Endothelial cell of umbilical vein (primary cell): ENCODE results near the gene ARHGAP22. TPM values are rescaled to one million over a fixed set of nuclear protein-coding genes. Genes with fewer than 3 reads are reported as not detected.

Experiments
- BruUV-seq: library from RNA; stranded (reverse); fragments of 400-500 nt; replicated peaks from 2 replicates; lab custom pipeline; 2021; lab: Mats Ljungman, UMichigan
- CTCF ChIA-PET: fragments of 300-600, 350-600 bp; sonication (Branson Sonifier 250); formaldehyde crosslinking; loops from one replicate; lab custom pipeline; 2021; ENCODE audit warnings: antibody characterized with exemption, inconsistent platforms; lab: Charles Lee
- POLR2A ChIA-PET: fragments of 300-600, 350-600 bp; sonication (Branson Sonifier 250); formaldehyde crosslinking; loops from one replicate; lab custom pipeline; 2021; ENCODE audit warnings: antibody characterized with exemption, inconsistent platforms; lab: Charles Lee
- DNase-seq: peaks from one replicate; pipeline ENCODE4 v3.0.0-alpha.2; 2011; ENCODE audit warnings: low read depth, low spot score
- FAIRE-seq: peaks from 2 replicates; lab custom pipeline; 2011; peaks lifted over from hg19 to GRCh38; lab: Jason Lieb, UNC
- H2AFZ ChIP-seq: 2 replicates; pipeline ENCODE4 v1.6.0; 2012; ENCODE audit warnings: low read depth, low read length, control low read depth, inconsistent platforms
- H3K27ac ChIP-seq: 2 replicates; pipeline ENCODE4 v1.5.1; 2011; ENCODE audit warnings: low read depth, mild to moderate bottlenecking, control low read depth, low read length, moderate library complexity; ENCODE audit not compliant: insufficient read depth
- H3K27me3 ChIP-seq, 2 experiments: 2 replicates each; pipeline versions ENCODE4 v1.6.0 to v1.6.1; 2011; ENCODE audit warnings: low read length in 2 of 2, mixed read lengths in 1 of 2; ENCODE audit not compliant: control insufficient read depth in 2 of 2, insufficient read depth in 2 of 2
- H3K36me3 ChIP-seq, 2 experiments: 2 replicates in 1 of 2; 3 replicates in 1 of 2; pipeline ENCODE4 v1.5.1; 2011; ENCODE audit warnings: low read length in 2 of 2, mild to moderate bottlenecking in 1 of 2, moderate library complexity in 1 of 2; ENCODE audit not compliant: control insufficient read depth in 2 of 2, insufficient read depth in 2 of 2; ENCODE audit errors: extremely low read depth in 1 of 2
- H3K4me1 ChIP-seq: 3 replicates; pipeline ENCODE4 v1.5.1; 2011; ENCODE audit warnings: mild to moderate bottlenecking, low read length; ENCODE audit not compliant: control insufficient read depth, insufficient read depth; ENCODE audit errors: extremely low read depth
- H3K4me2 ChIP-seq: 2 replicates; pipeline ENCODE4 v1.6.1; 2011; ENCODE audit warnings: low read length, control low read depth, mixed read lengths; ENCODE audit not compliant: insufficient read depth
- H3K4me3 ChIP-seq, 3 experiments: fragments of 200-600 bp in 1 of 3; sonication (generic), shearing (Covaris generic) in 1 of 3; replicated peaks in 1 of 3; 2 replicates each; pipeline ENCODE4 v1.5.1; 2011 to 2016; ENCODE audit warnings: control low read depth in 3 of 3, low read length in 3 of 3, mild to moderate bottlenecking in 2 of 3, inconsistent platforms in 1 of 3, low read depth in 1 of 3, moderate library complexity in 1 of 3; ENCODE audit not compliant: insufficient read depth in 1 of 3
- H3K79me2 ChIP-seq: 2 replicates; pipeline ENCODE4 v1.6.0; 2012; ENCODE audit warnings: low read length, inconsistent platforms; ENCODE audit not compliant: control insufficient read depth, insufficient read depth
- H3K9ac ChIP-seq: replicated peaks from 2 replicates; pipeline ENCODE3; 2011; ENCODE audit warnings: low read length, control low read depth; ENCODE audit not compliant: insufficient read depth; ENCODE audit errors: extremely low read depth
- H3K9me1 ChIP-seq: replicated peaks from 3 replicates; pipeline ENCODE4 v1.6.0; 2011; ENCODE audit warnings: mild to moderate bottlenecking, low read length; ENCODE audit not compliant: control insufficient read depth, insufficient read depth; ENCODE audit errors: extremely low read depth
- H3K9me3 ChIP-seq: replicated peaks from 2 replicates; pipeline ENCODE4 v1.5.1; 2012; ENCODE audit warnings: low read length, inconsistent platforms; ENCODE audit not compliant: control insufficient read depth, insufficient read depth
- H4K20me1 ChIP-seq: replicated peaks from 2 replicates; pipeline ENCODE3; 2011; ENCODE audit warnings: mild to moderate bottlenecking, low read length; ENCODE audit not compliant: control insufficient read depth, insufficient read depth; ENCODE audit errors: extremely low read depth
- EZH2 ChIP-seq: IDR thresholded peaks from 2 replicates; pipeline ENCODE4 v1.6.1; 2012; ENCODE audit warnings: borderline replicate concordance, low read depth, mild to moderate bottlenecking, moderate library complexity, low read length, inconsistent platforms; ENCODE audit not compliant: severe bottlenecking
- FOS ChIP-seq: IDR thresholded peaks from 2 replicates; pipeline ENCODE4 v1.6.1; 2011; ENCODE audit warnings: mild to moderate bottlenecking, low read length, moderate library complexity, borderline replicate concordance; ENCODE audit not compliant: insufficient read depth
- GATA2 ChIP-seq: IDR thresholded peaks from 2 replicates; pipeline ENCODE4 v1.7.0; 2011; ENCODE audit warnings: low read depth, mild to moderate bottlenecking, moderate library complexity, mixed read lengths, low read length; ENCODE audit not compliant: insufficient read length, insufficient read depth
- JUN ChIP-seq: IDR thresholded peaks from 2 replicates; pipeline ENCODE4 v1.6.1; 2011; ENCODE audit warnings: borderline replicate concordance, low read depth; ENCODE audit not compliant: insufficient read length, insufficient read depth
- MYC ChIP-seq: IDR thresholded peaks from one replicate; pipeline ENCODE4 v1.6.1; 2011; ENCODE audit warnings: mild to moderate bottlenecking, low read depth, low read length
- POLR2A ChIP-seq: IDR thresholded peaks from 2 replicates; pipeline ENCODE4 v1.6.1; 2012; ENCODE audit warnings: low read depth, mild to moderate bottlenecking, control low read depth, low read length
- POLR2AphosphoS5 ChIP-seq: IDR thresholded peaks from 2 replicates; pipeline ENCODE4 v1.6.1; 2012; ENCODE audit warnings: low read depth, mild to moderate bottlenecking, control low read depth, low read length, moderate library complexity; ENCODE audit not compliant: insufficient read depth
- dilution Hi-C: fragments of 300-500 bp; cut with MboI; formaldehyde crosslinking; loops from one replicate; pipeline ENCODE4 v1.15.0; 2019; ENCODE audit warnings: low sequenced_read_pairs; ENCODE audit not compliant: extremely low pct_ligation_motif_present
- intact Hi-C: fragments of 100-400 bp; cut with micrococcal nuclease; formaldehyde crosslinking; loops from one replicate; pipeline ENCODE4 v1.10.0; 2022
- polyA plus RNA-seq, 4 experiments: library from polyadenylated mRNA; depleted of rRNA in 3 of 4; stranded (reverse) in 3 of 4; unstranded in 1 of 4; fragments of >200 nt; gene quantifications; 2 replicates each; pipeline versions ENCODE4 v1.2.1 to v1.2.3, GENCODE V29; 2011 to 2012; ENCODE audit warnings: missing spikeins in 1 of 4
- total RNA-seq: library from RNA; stranded (reverse); gene quantifications from 2 replicates; pipeline ENCODE4 v1.2.3, GENCODE V29; 2021
- TF ChIP-seq, protein P1 (sequence below), 2 donors: IDR thresholded peaks; 1 replicate in 1 of 2; 2 replicates in 1 of 2; pipeline ENCODE4 v1.5.1; 2011; ENCODE audit warnings: low read length in 2 of 2, mild to moderate bottlenecking in 2 of 2, moderate library complexity in 2 of 2, control low read depth in 1 of 2, inconsistent platforms in 1 of 2, low read depth in 1 of 2; ENCODE audit not compliant: insufficient read depth in 1 of 2; ENCODE audit errors: extremely low read depth in 1 of 2
- TF ChIP-seq, protein P2 (sequence below): IDR thresholded peaks from 2 replicates; pipeline ENCODE4 v1.6.1; 2011; ENCODE audit not compliant: insufficient read depth, insufficient read length

ARHGAP22 gene
- total and polyA plus RNA-seq, 2 donors (not counting 3 experiments of a cell fraction or from before 2014, with no cell fraction given): 8.6 to 50.3 TPM

DNA sequence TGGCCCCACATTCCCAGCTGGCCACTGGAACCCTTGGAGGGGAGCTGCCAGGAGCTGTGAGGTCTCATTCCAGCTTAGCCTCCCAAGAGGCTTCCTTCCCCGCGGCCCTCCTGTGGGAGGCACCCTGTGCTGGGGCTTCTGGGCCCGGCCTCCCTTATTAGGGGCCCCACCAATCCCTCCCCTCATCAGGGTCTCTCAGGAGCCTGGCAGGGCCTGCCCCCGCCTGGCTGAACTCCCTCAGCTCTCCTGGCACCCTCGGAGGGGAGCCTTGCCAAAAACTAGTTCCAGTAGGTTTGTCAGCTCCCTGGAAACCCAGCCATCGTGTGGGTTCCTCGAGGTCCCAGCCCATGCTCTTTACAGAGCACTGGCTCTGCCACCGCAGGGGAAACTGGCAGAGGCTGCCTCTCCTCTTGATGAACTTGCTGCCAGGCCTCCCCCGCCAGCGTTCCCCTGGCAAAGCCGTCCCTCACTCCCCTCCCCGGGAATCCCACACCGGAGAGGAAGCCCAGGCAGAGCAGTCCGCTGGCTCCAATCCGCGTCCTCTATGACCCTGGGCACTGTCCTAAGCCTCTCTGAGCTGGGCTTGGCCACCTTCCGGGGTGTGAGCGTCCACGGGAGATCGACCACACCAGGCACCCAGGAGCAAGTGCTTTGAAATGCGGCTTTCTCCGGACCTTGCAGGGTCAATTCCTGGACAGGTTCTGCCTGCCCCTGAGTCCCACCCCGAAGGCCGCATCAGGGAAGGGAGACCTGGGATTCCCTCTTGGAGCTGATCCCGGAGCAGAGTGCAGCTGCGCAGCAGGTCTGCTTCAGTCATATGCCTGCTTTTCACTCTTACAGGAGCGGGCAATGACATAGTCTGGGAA is 139.8 kb downstream of the ARHGAP22 start:
- H3K4me3 ChIP-seq: no peak overlapping the region
- no peak for DNase-seq
- H3K79me2 ChIP-seq: peaks cover 6% of the 10 kb centered on the region
- TF ChIP-seq FOS (no peak), MYC (no peak), GATA2 (no peak), POLR2AphosphoS5 (no peak), POLR2A (no peak), EZH2 (no peak), JUN (no peak)
- TF ChIP-seq, protein P1, sequence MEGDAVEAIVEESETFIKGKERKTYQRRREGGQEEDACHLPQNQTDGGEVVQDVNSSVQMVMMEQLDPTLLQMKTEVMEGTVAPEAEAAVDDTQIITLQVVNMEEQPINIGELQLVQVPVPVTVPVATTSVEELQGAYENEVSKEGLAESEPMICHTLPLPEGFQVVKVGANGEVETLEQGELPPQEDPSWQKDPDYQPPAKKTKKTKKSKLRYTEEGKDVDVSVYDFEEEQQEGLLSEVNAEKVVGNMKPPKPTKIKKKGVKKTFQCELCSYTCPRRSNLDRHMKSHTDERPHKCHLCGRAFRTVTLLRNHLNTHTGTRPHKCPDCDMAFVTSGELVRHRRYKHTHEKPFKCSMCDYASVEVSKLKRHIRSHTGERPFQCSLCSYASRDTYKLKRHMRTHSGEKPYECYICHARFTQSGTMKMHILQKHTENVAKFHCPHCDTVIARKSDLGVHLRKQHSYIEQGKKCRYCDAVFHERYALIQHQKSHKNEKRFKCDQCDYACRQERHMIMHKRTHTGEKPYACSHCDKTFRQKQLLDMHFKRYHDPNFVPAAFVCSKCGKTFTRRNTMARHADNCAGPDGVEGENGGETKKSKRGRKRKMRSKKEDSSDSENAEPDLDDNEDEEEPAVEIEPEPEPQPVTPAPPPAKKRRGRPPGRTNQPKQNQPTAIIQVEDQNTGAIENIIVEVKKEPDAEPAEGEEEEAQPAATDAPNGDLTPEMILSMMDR (IDR thresholded peaks at IDR 0.05; ENCODE audit: extremely low read depth in 1 of 2, insufficient read depth in 1 of 2, low read depth in 1 of 2, low read length in 2 of 2): no peak
- TF ChIP-seq, protein P2, sequence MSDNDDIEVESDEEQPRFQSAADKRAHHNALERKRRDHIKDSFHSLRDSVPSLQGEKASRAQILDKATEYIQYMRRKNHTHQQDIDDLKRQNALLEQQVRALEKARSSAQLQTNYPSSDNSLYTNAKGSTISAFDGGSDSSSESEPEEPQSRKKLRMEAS: no peak
- no peaks in the 10 kb centered on the region for H3K36me3 ChIP-seq
- ChIA-PET CTCF (interaction anchor here (1.1 to 1.5 kb wide), 3 partner anchors 10 to 191 kb away, joined by 3 to 5 read pairs (median 3); no protein-coding TSS in a partner anchor), POLR2A (no interaction called here)
- H3K9me3 ChIP-seq: no peaks in the 10 kb centered on the region
- no peak for FAIRE-seq
- peaks cover 10% of the 10 kb centered on the region for H3K4me1 ChIP-seq
- no peaks in the 10 kb centered on the region for H3K27me3 ChIP-seq
- H4K20me1 ChIP-seq: no peaks in the 10 kb centered on the region
- H3K27ac ChIP-seq: no peak overlapping the region
- intact Hi-C loops: no loop called here
- no peak overlapping the region for H3K4me2 ChIP-seq
- no peaks in the 10 kb centered on the region for H3K9me1 ChIP-seq
- no TSS peak for BruUV-seq
- no peak overlapping the region for H3K9ac ChIP-seq
- dilution Hi-C loops: no loop called here
- H2AFZ ChIP-seq: no peak overlapping the region
